GM21723 (cell line): ENCODE results near the gene BAHD1.

Experiments used
- ATAC-seq: cut with Tn5 transposase; IDR thresholded peaks from one replicate; pipeline ENCODE4 v1.9.1; 2021; ENCODE audit warnings: mild to moderate bottlenecking, moderate library complexity; ENCODE audit not compliant: unreplicated experiment

BAHD1 gene

GRCh38 chr15:40489274-40490175 lies 48.8 kb downstream of the BAHD1 start:
- no peak for ATAC-seq

- no peak for ATAC-seq
These were observed 52.5 kb downstream of the BAHD1 start for GRCh38 chr15:40493089-40493840.

GRCh38 chr15:40495516-40495915 lies 54.8 kb downstream of the BAHD1 start:
- ATAC-seq: no peak

GRCh38 chr15:40498418-40498817 lies 57.7 kb downstream of the BAHD1 start:
- no peak for ATAC-seq

- no peak for ATAC-seq
These were observed 58.1 kb downstream of the BAHD1 start for GRCh38 chr15:40498891-40499290.

GRCh38 chr15:40499931-40500330 lies 59.2 kb downstream of the BAHD1 start:
- ATAC-seq: no peak

GRCh38 chr15:40500568-40501330 lies 60.0 kb downstream of the BAHD1 start:
- ATAC-seq: no peak

GRCh38 chr15:40501487-40501886 lies 60.7 kb downstream of the BAHD1 start:
- ATAC-seq: no peak

GRCh38 chr15:40506964-40507571 lies 66.3 kb downstream of the BAHD1 start:
- ATAC-seq: no peak

GRCh38 chr15:40508216-40508615 lies 67.5 kb downstream of the BAHD1 start:
- ATAC-seq: no peak

- no peak for ATAC-seq
These were observed 69.4 kb downstream of the BAHD1 start for GRCh38 chr15:40510201-40510600.

GRCh38 chr15:40511093-40511471 lies 70.3 kb downstream of the BAHD1 start:
- peak; percentile 49 for ATAC-seq

- ATAC-seq: peak; percentile 68
These were observed 70.8 kb downstream of the BAHD1 start for GRCh38 chr15:40511472-40512133.

GRCh38 chr15:40512440-40512839 lies 71.7 kb downstream of the BAHD1 start:
- ATAC-seq: no peak

GRCh38 chr15:40513609-40514008 lies 72.9 kb downstream of the BAHD1 start:
- no peak for ATAC-seq

GRCh38 chr15:40516322-40516721 lies 75.6 kb downstream of the BAHD1 start:
- no peak for ATAC-seq
